OCI-LY1 (cell line): ENCODE data around the gene ATAD5.
"Not testable (repeated sequence)": the region's sequence is repeated elsewhere in the genome, so short reads cannot be mapped to it uniquely, and the experiment has no call there.

Source experiments
- H2AFZ ChIP-seq: fragments of 200-600 bp; sonication (generic), shearing (Covaris generic); 2 replicates; pipeline ENCODE4 v1.6.0; 2014; ENCODE audit warnings: antibody characterized with exemption, mild to moderate bottlenecking, low read length
- H3F3A ChIP-seq: fragments of 200-600 bp; sonication (generic), shearing (Covaris generic); 2 replicates; pipeline ENCODE4 v1.6.0; 2014; ENCODE audit warnings: mild to moderate bottlenecking, antibody characterized with exemption, low read length, moderate library complexity; ENCODE audit not compliant: insufficient read depth
- H3K27ac ChIP-seq: fragments of 200-600 bp; sonication (generic); 2 replicates; pipeline ENCODE4 v1.5.1; 2014; ENCODE audit warnings: low read length, mixed run types, mild to moderate bottlenecking, low read depth; ENCODE audit not compliant: poor library complexity, severe bottlenecking
- H3K27me3 ChIP-seq: fragments of 200-600 bp; sonication (generic); 2 replicates; pipeline ENCODE4 v1.6.0; 2014; ENCODE audit warnings: antibody characterized with exemption, mild to moderate bottlenecking, low read length, moderate library complexity; ENCODE audit not compliant: insufficient read depth
- H3K36me3 ChIP-seq: fragments of 200-600 bp; sonication (generic); 2 replicates; pipeline ENCODE4 v1.6.1; 2014; ENCODE audit warnings: mild to moderate bottlenecking, antibody characterized with exemption, low read length, moderate library complexity, mixed read lengths; ENCODE audit not compliant: insufficient read depth
- H3K4me1 ChIP-seq: fragments of 200-600 bp; sonication (generic); 2 replicates; pipeline ENCODE4 v1.5.1; 2014; ENCODE audit warnings: mild to moderate bottlenecking, low read length, moderate library complexity; ENCODE audit not compliant: insufficient read depth, severe bottlenecking
- H3K4me2 ChIP-seq: fragments of 200-600 bp; sonication (generic), shearing (Covaris generic); 2 replicates; pipeline ENCODE4 v1.6.1; 2014; ENCODE audit warnings: low read length
- H3K4me3 ChIP-seq: fragments of 200-600 bp; sonication (generic); 2 replicates; pipeline ENCODE4 v1.5.1; 2014; ENCODE audit warnings: low read length, low read depth, mild to moderate bottlenecking, mixed read lengths; ENCODE audit not compliant: poor library complexity, severe bottlenecking
- H3K79me2 ChIP-seq: fragments of 200-600 bp; shearing (Covaris generic); 2 replicates; pipeline ENCODE4 v1.6.1; 2016; ENCODE audit warnings: mixed run types, low read length, mixed read lengths; ENCODE audit not compliant: insufficient read depth
- H3K9ac ChIP-seq: fragments of 200-600 bp; sonication (generic), shearing (Covaris generic); 2 replicates; pipeline ENCODE4 v1.6.1; 2014; ENCODE audit warnings: mild to moderate bottlenecking, low read length, mixed read lengths
- H3K9me2 ChIP-seq: fragments of 200-600 bp; sonication (generic), shearing (Covaris generic); 2 replicates; pipeline ENCODE4 v1.6.1; 2014; ENCODE audit warnings: low read depth, mild to moderate bottlenecking, low read length, mixed read lengths
- H3K9me3 ChIP-seq: fragments of 200-600 bp; shearing (Covaris generic); 2 replicates; pipeline ENCODE4 v1.6.1; 2014; ENCODE audit warnings: low read length, mixed read lengths
- H4K20me1 ChIP-seq: fragments of 200-600 bp; sonication (generic), shearing (Covaris generic); 2 replicates; pipeline ENCODE4 v1.6.0; 2016; ENCODE audit warnings: mild to moderate bottlenecking, low read length; ENCODE audit not compliant: insufficient read depth
- EZH2 ChIP-seq: fragments of 200-600 bp; sonication (generic), shearing (Covaris generic); IDR thresholded peaks from 2 replicates; pipeline ENCODE4 v1.8.0; 2017; ENCODE audit warnings: borderline replicate concordance, mixed run types, mild to moderate bottlenecking, antibody characterized with exemption, low read length, moderate library complexity, mixed read lengths
- TF ChIP-seq, protein P1 (sequence below): fragments of 200-600 bp; sonication (generic), shearing (Covaris generic); IDR thresholded peaks from 2 replicates; pipeline ENCODE4 v1.5.1; 2017; ENCODE audit warnings: mild to moderate bottlenecking, antibody characterized with exemption, low read length, moderate library complexity, mixed read lengths

Gene ATAD5

DNA sequence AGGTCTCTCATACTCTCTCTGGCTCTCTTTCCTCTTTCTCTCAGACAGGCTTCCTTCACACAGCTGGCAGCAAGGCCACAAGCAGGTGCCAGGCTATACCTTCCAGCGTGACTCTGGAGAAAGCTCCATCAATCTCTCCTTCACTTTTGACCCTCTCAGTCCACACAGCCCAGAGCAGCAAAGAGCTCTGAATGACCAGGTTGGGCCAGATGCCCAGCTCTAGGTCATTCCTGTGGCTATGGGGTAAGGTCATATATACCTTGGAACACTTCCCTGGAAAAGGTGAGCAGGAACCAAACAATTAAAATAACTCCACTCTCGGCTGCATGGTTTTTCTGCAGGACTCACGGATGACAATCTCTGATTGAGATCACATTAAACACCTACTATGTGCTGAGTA, 98.7 kb downstream of the ATAD5 start:
- no peaks in the 10 kb centered on the region for H3K9me3 ChIP-seq
- H3K36me3 ChIP-seq: peaks cover 5% of the 10 kb centered on the region; the same call in 1 of the 2 replicates
- H3K9me2 ChIP-seq: no peaks in the 10 kb centered on the region
- TF ChIP-seq EZH2: no peak
- TF ChIP-seq, protein P1, sequence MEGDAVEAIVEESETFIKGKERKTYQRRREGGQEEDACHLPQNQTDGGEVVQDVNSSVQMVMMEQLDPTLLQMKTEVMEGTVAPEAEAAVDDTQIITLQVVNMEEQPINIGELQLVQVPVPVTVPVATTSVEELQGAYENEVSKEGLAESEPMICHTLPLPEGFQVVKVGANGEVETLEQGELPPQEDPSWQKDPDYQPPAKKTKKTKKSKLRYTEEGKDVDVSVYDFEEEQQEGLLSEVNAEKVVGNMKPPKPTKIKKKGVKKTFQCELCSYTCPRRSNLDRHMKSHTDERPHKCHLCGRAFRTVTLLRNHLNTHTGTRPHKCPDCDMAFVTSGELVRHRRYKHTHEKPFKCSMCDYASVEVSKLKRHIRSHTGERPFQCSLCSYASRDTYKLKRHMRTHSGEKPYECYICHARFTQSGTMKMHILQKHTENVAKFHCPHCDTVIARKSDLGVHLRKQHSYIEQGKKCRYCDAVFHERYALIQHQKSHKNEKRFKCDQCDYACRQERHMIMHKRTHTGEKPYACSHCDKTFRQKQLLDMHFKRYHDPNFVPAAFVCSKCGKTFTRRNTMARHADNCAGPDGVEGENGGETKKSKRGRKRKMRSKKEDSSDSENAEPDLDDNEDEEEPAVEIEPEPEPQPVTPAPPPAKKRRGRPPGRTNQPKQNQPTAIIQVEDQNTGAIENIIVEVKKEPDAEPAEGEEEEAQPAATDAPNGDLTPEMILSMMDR: no peak
- no peak overlapping the region for H3K4me2 ChIP-seq
- no peak overlapping the region for H2AFZ ChIP-seq
- no peaks in the 10 kb centered on the region for H3K4me1 ChIP-seq
- no peak overlapping the region for H3K9ac ChIP-seq
- no peaks in the 10 kb centered on the region for H3K79me2 ChIP-seq
- H4K20me1 ChIP-seq: no peaks in the 10 kb centered on the region
- no peak overlapping the region for H3K4me3 ChIP-seq
- H3F3A ChIP-seq: no peaks in the 10 kb centered on the region
- H3K27me3 ChIP-seq: no peaks in the 10 kb centered on the region
- H3K27ac ChIP-seq: no peak overlapping the region

DNA sequence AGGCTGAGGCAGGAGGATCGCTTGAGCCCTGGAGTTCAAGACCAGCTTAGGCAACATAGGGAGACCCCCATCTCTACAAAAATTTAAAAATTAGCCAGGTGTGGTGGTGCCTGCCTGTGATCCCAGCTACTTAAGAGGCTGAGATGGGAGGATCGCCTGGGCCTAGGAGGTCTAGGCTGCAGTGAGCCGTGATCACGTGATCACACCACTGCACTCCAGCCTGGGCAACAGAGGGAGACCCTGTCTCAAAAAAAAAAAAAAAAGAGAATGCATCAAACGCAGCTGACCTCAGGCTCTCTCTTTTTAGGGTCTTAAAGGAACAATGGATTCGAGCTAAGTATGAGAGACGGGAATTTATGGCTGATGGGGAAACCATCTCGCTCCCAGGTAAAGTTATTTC, 99.8 kb downstream of the ATAD5 start:
- not testable (repeated sequence) for H2AFZ ChIP-seq, H3K4me3 ChIP-seq, H3F3A ChIP-seq, H3K9ac ChIP-seq, H3K4me1 ChIP-seq, H3K4me2 ChIP-seq, H3K27ac ChIP-seq, H3K9me2 ChIP-seq, H4K20me1 ChIP-seq, H3K27me3 ChIP-seq, H3K36me3 ChIP-seq, H3K79me2 ChIP-seq, H3K9me3 ChIP-seq

DNA sequence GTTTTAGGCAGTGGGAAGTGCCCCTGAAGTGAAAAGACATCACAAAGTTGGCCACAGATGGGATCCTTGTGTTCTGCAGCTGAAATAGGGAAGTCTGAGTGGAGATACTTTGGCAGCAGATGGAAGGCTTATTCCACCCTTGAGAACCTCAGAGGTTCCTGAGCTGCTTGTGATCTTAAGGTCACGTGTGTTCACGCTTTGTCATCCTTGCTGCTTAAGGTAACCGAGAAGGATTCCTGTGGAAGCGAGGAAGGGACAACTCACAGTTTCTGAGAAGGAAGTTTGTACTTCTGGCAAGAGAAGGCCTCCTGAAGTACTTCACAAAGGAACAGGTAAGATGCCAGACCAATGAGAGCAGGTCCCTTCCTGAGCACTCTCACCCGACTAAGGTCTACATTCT, 102.2 kb downstream of the ATAD5 start:
- H3K4me1 ChIP-seq: peaks cover 6% of the 10 kb centered on the region
- no peaks in the 10 kb centered on the region for H3K9me2 ChIP-seq
- H3K9me3 ChIP-seq: no peaks in the 10 kb centered on the region
- no peak overlapping the region for H2AFZ ChIP-seq
- no peak overlapping the region for H3K27ac ChIP-seq
- no peaks in the 10 kb centered on the region for H3K27me3 ChIP-seq
- no peaks in the 10 kb centered on the region for H4K20me1 ChIP-seq
- H3K4me3 ChIP-seq: no peak overlapping the region
- H3K79me2 ChIP-seq: no peaks in the 10 kb centered on the region
- H3K9ac ChIP-seq: no peak overlapping the region
- no peak for TF ChIP-seq EZH2
- TF ChIP-seq, protein P1: no peak
- H3K4me2 ChIP-seq: no peak overlapping the region
- peaks cover 5% of the 10 kb centered on the region; the same call in 1 of the 2 replicates for H3K36me3 ChIP-seq
- H3F3A ChIP-seq: no peaks in the 10 kb centered on the region

GRCh38 chr17:30939051-30939689, 107.4 kb downstream of the ATAD5 start:
- no peaks in the 10 kb centered on the region for H3K9me2 ChIP-seq
- no peaks in the 10 kb centered on the region for H3K36me3 ChIP-seq
- H3K4me1 ChIP-seq: peaks cover 16% of the 10 kb centered on the region
- H3K27ac ChIP-seq: peak overlapping the region; percentile 20
- H3K79me2 ChIP-seq: no peaks in the 10 kb centered on the region
- H3K9me3 ChIP-seq: no peaks in the 10 kb centered on the region
- no peaks in the 10 kb centered on the region for H3F3A ChIP-seq
- H2AFZ ChIP-seq: peak overlapping the region; percentile 84
- H4K20me1 ChIP-seq: no peaks in the 10 kb centered on the region
- H3K4me3 ChIP-seq: peak overlapping the region; percentile 11
- peak overlapping the region; percentile 45 for H3K4me2 ChIP-seq
- H3K27me3 ChIP-seq: no peaks in the 10 kb centered on the region
- 0 out of 2 replicates have a peak overlapping the region, but pooled peaks have one; percentile 15 for H3K9ac ChIP-seq
- TF ChIP-seq EZH2: no peak
- TF ChIP-seq, protein P1: no peak
